ENCODE data around the gene CHST8.

CHST8 gene

GRCh38 chr19:33799476-33799875 lies 177.7 kb downstream of the CHST8 start:
- DNase-seq, result no peak

- DNase-seq, result no peak
Measured at GRCh38 chr19:33800012-33800680, 178.4 kb downstream of the CHST8 start.

- no peak for DNase-seq
Measured at GRCh38 chr19:33801411-33801810, 179.7 kb downstream of the CHST8 start.

GRCh38 chr19:33802001-33802400 lies 180.2 kb downstream of the CHST8 start:
- no peak for DNase-seq

GRCh38 chr19:33802801-33803200 lies 181.0 kb downstream of the CHST8 start:
- no peak for DNase-seq

DNA sequence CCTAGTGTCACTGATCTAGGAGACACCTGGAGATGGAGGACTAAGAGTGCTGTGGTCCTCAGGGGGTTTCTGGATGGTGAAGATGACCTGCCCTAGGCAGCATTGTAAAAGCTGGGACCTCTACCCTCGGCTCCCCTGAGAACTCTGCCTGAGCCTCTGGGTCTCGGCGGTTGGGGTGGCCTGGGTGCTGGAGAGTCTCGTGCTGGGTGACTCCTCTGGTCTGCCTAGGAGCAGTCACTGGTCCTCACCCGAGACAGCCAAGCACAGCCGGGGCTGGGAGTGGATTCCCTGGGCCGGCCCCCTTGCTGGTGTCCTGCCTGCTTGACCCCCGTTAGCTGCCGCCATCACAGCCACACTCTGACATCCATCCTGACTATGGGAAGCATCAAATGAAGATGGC lies 181.6 kb downstream of the CHST8 start:
- no peak for DNase-seq

DNA sequence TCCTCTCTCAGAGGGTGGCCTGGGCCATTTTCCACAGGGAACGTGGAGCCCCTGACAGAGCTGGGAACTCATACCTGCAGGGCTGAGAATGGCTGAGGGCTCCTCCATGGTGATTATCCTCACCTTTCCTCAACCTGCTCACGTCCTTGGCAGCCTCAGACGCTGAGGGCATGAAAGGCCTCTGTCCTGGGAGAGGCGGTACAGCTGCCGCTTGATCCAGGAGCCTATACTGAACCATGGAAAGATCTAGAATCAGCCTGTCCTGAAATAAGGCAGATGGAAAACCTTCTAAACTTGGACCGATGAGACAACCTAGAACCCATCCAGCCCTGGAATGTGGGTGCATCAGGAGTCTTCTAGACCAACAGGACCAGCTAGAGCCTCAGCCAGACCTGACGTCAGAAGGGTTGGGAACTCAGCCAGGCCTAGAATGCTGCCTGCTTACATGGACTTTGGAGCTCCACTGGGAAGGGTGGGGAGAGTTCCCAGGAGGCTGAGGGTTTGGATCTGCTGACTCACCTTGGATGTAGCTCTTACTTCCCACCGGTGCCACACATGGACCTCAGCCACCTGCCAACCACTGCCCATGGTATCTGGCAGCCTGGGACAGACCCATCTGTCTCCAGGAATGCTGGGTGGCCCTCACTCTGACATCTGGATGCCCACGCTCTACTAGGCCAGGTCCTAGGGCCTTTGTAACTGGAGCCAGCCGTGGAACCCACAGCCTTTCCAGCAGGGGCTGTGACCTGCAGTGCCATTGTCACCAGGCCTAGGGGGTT lies 182.5 kb downstream of the CHST8 start:
- DNase-seq, result no peak

DNA sequence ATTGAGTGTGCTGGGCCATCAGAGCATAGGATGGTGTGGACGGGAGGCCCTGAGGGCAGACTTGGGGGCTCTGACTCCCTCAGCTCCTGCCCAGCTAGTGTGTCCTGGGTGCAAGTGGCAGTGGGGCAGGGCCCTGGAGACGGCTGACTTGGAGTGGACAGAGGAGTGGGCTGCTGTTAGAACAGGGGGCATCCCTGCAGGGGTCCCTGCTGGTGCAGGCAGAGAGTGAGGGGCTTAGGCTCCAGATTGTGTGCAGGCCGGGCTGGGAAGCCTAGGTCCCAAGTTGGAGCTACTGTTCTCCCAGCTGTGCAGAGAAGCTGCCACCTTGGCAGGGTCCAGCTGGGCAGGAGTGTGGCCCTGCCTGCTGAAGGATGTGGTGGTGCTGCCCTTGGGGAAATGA lies 183.6 kb downstream of the CHST8 start:
- no peak for DNase-seq

DNA sequence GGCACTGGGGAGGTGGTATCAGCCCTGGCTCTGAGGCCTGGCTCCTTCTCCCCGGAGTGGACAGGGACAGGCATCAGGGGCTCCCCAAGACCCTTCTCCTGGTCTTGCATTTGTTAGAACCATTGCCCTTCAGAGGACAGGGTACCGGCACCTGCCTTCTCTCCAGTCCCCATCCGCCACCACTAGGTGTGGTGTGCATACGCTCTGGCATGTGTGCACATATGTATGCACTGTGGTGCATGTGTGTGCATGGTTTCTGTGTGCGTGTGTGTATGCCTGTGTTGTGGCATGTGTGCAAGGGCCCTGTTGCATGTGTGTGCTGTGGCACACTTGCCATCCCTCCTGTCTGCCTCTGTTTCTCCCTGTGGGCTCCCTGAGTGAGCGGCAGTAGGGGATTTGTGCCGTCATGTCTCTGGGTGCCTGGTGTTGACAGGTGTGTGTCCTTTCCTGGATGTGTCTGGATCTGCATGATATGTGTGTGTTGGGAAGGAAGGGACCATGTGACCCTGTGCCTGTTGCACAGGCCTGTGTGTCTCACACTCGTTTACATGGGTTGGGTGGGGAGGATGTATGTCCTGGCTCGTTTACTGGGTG lies 184.2 kb downstream of the CHST8 start:
- no peak for DNase-seq

GRCh38 chr19:33806434-33806881 lies 184.7 kb downstream of the CHST8 start:
- no peak for DNase-seq

- no peak for DNase-seq
Measured at GRCh38 chr19:33808399-33808798, 186.6 kb downstream of the CHST8 start.

DNA sequence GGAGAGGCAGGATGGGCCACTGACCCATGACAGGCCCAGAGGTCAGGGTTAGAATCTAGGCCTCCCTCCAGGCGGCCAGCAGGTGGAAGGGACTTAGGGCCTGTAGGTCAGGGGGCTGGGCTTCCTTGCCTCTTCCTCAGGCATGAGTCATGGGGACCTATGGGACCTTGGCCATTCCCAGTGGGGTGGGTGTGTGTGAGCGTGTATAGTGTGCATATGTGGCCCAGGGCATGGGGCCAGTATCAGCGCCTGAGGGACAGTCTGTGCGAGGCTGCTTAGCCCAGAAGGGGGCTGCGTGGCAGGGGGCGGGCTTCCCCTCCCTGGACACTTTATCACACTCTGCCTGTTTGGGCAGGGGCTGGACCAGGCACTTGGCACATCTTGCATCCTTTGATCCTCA lies 188.2 kb downstream of the CHST8 start:
- no peak for DNase-seq

DNA sequence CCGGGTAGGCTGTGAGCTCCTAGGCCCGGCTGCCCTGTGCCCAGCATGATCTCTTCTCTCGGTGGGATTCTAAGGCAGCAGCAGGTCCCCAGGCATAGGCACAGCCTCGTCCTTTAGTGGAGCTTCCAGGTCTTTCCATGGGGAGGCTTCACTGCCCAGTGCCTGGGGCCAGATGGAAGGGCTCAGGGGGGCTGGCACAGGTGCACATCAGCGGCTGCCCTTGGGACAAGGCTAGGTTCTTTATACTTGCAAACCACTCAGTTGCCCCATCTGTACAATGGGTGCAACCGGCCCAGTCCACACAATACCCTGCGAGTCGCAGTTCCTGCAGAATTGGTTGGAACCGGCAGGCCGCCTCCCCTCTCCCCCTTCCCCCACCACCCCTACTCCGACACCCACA lies 189.1 kb downstream of the CHST8 start:
- no peak for DNase-seq

GRCh38 chr19:33811246-33811645 lies 189.5 kb downstream of the CHST8 start:
- DNase-seq, result no peak

GRCh38 chr19:33811736-33812387 lies 190.1 kb downstream of the CHST8 start:
- no peak for DNase-seq

DNA sequence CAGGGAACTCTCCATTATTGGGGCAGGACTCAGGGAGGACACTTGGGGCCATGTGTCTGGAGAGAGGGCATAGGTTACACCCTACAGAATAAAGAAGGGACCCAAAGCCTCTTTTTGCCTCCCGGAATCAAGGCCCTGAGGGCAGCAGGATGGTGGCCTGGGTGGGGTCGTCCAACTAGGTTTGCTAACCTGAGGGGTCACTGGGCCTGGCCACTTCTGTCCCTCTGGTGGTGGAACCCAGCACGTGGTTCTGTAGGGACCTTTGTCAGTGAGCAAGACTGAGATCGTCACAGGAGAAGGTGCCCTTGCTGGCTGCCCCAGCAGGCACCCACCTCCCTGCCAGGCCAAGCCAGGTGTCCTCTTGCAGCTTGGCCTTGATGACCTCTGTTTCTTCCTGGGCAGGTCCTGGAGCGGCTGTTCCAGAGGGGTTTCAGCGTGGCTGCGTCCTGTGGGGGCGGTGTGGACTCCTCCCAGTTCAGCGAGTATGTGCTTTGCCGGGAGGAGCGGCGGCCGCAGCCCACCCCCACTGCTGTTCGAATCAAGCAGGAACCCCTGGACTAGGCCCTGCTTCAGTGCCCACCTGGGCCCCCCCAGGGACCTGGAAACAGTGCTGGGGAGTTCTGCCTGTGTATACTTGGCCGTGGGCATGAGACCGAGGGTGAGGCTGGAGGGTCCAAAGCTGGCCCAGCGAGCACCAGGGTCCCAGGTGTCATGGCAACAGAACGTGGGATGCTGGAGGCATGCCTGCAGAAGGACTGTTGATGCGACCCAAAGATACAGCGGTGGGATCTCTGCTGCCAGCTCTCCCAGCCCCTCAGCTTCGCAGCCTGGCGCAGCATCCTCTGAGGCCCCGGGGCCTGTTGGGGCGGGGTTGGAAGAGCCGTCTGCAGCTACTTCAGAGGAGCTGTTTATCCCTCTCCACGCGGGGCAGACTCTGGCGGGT lies 190.9 kb downstream of the CHST8 start:
- DNase-seq, result no peak

DNA sequence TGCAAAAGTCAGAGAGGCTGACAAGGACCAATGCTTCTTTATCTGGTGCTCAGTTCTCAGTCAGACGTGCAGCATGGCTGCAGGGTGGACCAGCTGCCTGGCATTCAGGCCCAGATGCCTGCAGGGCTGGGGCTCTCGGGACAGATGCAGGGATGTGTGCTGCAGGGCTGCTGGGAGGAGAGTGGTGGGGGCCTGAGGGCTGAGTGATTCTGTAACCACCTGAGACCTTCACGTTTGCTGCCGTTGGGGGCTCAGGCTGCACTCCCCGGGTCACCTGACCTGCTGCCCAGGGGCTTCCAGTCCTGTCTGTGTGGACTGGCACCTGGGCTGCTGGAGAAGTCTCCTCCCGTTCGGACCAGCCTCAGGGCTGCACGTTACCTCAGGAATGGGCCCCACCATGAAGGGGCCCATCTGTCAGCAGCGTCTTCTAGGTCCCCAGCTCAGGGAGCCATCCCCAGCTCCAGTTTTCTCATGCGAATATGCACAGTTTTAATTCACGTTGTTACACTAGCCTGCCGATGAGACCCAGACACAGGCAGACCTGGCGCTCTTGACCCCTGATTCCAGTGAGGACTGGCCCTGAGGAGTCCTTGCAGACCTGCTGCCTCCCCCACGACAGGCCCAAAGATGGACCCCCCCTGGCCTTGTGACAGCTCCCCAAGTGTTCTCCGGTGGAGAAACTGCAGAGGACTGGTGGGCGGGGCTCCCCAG lies 191.8 kb downstream of the CHST8 start:
- no peak for DNase-seq

GRCh38 chr19:33814181-33815165 lies 192.7 kb downstream of the CHST8 start:
- no peak for DNase-seq

GRCh38 chr19:33815380-33816340 lies 193.9 kb downstream of the CHST8 start:
- no peak for DNase-seq
